Measurements from ENCODE around the gene FOXO3. TPM values are rescaled to one million over a fixed set of nuclear protein-coding genes. Genes with fewer than 3 reads are reported as not detected.

FOXO3 gene
- total and polyA plus RNA-seq, 8 donors = 50.0 to 71.1 (median 63.1) TPM

GRCh38 chr6:108712946-108713345 is 152.2 kb downstream of the FOXO3 start:
- no peaks in the 10 kb centered on the region for H3K9me3 ChIP-seq
- intact Hi-C loops (cut with DNase I) = no loop called here
- no peaks in the 10 kb centered on the region for H3K36me3 ChIP-seq
- no peak for TF ChIP-seq CTCF (IDR thresholded peaks at IDR 0.05)
- no peaks in the 10 kb centered on the region for H3K27me3 ChIP-seq
- H3K4me3 ChIP-seq = no peak overlapping the region
- peaks cover 11 to 13% of the 10 kb centered on the region in 2 donors for H3K4me1 ChIP-seq
- peak; percentile 75 for ATAC-seq
- no peak overlapping the region for H3K27ac ChIP-seq
- peak in 1 of 4 donors; percentile 44 for DNase-seq

GRCh38 chr6:108714101-108714765 is 153.5 kb downstream of the FOXO3 start:
- Histone ChIP-seq H3K4me1 (peaks cover 11 to 13% of the 10 kb centered on the region in 2 donors), H3K9me3 (no peaks in the 10 kb centered on the region), H3K4me3 (no peak overlapping the region), H3K36me3 (no peaks in the 10 kb centered on the region), H3K27me3 (no peaks in the 10 kb centered on the region), H3K27ac (peak overlapping the region in 1 of 2 donors; percentile 37)
- DNase-seq (peak in 2 of 4 donors; percentile 84 to 94), ATAC-seq (peak; percentile 54)
- TF ChIP-seq CTCF (IDR thresholded peaks at IDR 0.05) = no peak
- intact Hi-C loops (cut with DNase I) = no loop called here

GRCh38 chr6:108714766-108715414 is 154.2 kb downstream of the FOXO3 start:
- peaks cover 11 to 13% of the 10 kb centered on the region in 2 donors for H3K4me1 ChIP-seq
- ATAC-seq = peak; percentile 12
- no peaks in the 10 kb centered on the region for H3K27me3 ChIP-seq
- no peak overlapping the region for H3K4me3 ChIP-seq
- TF ChIP-seq CTCF (IDR thresholded peaks at IDR 0.05) = no peak
- no peaks in the 10 kb centered on the region for H3K9me3 ChIP-seq
- H3K27ac ChIP-seq = peak overlapping the region in 1 of 2 donors; percentile 37
- intact Hi-C loops (cut with DNase I) = no loop called here
- peak in 1 of 4 donors; percentile 62 for DNase-seq
- no peaks in the 10 kb centered on the region for H3K36me3 ChIP-seq

- Histone ChIP-seq H3K4me1 (peaks cover 11 to 16% of the 10 kb centered on the region in 2 donors), H3K27ac (no peak overlapping the region), H3K4me3 (no peak overlapping the region), H3K36me3 (no peaks in the 10 kb centered on the region), H3K27me3 (no peaks in the 10 kb centered on the region), H3K9me3 (no peaks in the 10 kb centered on the region)
- DNase-seq (no peak), ATAC-seq (peak; percentile 32)
- intact Hi-C loops (cut with DNase I) = no loop called here
- no peak for TF ChIP-seq CTCF (IDR thresholded peaks at IDR 0.05)
Measured at GRCh38 chr6:108715832-108716231, 155.1 kb downstream of the FOXO3 start.

Measured in left lung (tissue), 10 donors.